OCI-LY3 (cell line): Measurements from ENCODE around the gene FAM53B.

Experiments used
- EZH2phosphoT487 ChIP-seq: fragments of 200-600 bp; shearing (Covaris generic); IDR thresholded peaks from 2 replicates; pipeline ENCODE4 v1.6.1; 2018; ENCODE audit warnings: antibody characterized with exemption, mixed run types, low read depth
- TF ChIP-seq, protein P1 (sequence below): fragments of 200-600, 300-600 bp; sonication (generic); IDR thresholded peaks from 2 replicates; pipeline ENCODE4 v1.5.1; 2014; ENCODE audit warnings: antibody characterized with exemption, low read length, low read depth

DNA sequence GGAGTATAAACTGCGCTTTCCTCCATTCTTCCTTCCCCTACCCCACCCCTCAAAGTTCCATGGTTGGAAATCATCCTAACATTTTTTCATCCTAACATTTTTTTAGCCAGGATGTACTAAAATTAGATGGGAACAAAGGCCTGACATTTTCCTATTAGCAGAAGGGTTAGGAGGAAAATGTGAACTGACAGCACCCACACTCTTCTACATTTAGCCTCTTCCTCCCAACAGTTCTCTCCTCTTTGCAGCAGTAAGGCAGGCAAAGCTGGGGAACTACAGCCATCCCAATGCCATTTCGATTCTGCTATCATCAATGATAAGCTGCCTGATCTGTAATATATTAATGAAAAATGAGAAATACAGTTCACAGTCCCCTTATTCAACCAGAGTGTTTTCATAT lies 11.4 kb upstream of the FAM53B start:
- TF ChIP-seq, protein P1, sequence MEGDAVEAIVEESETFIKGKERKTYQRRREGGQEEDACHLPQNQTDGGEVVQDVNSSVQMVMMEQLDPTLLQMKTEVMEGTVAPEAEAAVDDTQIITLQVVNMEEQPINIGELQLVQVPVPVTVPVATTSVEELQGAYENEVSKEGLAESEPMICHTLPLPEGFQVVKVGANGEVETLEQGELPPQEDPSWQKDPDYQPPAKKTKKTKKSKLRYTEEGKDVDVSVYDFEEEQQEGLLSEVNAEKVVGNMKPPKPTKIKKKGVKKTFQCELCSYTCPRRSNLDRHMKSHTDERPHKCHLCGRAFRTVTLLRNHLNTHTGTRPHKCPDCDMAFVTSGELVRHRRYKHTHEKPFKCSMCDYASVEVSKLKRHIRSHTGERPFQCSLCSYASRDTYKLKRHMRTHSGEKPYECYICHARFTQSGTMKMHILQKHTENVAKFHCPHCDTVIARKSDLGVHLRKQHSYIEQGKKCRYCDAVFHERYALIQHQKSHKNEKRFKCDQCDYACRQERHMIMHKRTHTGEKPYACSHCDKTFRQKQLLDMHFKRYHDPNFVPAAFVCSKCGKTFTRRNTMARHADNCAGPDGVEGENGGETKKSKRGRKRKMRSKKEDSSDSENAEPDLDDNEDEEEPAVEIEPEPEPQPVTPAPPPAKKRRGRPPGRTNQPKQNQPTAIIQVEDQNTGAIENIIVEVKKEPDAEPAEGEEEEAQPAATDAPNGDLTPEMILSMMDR = no peak
- TF ChIP-seq EZH2phosphoT487 = no peak
